Stimulated activated CD8-positive, alpha-beta memory T cell treated with anti-CD3 and anti-CD28 coated beads, Interleukin-2, amount 100 ng/mL, for 48 hours (primary cell): ENCODE results near the gene FRMD6.
"Not testable (repeated sequence)": the region's sequence is repeated elsewhere in the genome, so short reads cannot be mapped to it uniquely, and the experiment has no call there.

Source experiments
- DNase-seq, 2 donors: peaks; one replicate each; pipeline ENCODE4 v3.0.0-alpha.2; 2020; ENCODE audit warnings: low read depth in 2 of 2

The FRMD6 gene

DNA sequence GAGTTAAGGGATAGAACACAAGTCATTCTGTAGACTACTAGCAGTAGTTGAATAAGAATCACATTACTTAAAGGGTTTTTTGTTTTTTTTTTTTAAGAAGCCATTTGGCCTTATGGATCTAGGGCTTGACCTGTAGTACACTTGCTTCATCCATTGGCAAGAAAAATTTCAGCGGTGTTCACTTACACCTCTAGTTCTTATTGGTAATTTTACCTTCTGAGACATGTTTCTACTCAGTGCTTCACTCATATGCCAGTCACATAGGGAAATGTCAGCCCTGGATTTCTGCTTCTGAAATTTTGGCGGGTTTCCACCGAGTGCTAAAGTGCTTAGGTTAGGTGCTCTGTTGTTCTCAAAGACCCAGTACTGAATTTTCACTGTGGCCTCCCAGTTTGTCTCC is 72.9 kb downstream of the FRMD6 start:
- DNase-seq, result no peak

DNA sequence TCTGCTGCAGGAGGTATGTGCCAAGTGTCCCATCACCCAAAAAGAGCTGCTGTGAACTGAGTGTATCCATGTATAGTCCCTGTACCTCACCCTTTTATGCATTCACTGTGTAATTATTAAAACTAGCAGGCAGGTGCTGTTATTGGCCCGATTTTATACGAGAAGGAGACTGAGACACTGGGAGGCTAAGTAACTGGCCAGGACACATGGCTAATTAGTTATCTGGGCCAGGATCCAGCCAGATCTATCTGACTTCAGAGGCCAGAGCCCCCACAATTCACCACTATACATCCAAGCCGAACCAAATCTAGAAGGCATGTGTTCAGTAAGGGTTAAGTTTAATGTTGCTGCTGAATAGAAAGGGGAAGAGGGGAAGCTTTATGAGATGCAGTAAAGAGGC is 73.4 kb downstream of the FRMD6 start:
- no peak for DNase-seq

DNA sequence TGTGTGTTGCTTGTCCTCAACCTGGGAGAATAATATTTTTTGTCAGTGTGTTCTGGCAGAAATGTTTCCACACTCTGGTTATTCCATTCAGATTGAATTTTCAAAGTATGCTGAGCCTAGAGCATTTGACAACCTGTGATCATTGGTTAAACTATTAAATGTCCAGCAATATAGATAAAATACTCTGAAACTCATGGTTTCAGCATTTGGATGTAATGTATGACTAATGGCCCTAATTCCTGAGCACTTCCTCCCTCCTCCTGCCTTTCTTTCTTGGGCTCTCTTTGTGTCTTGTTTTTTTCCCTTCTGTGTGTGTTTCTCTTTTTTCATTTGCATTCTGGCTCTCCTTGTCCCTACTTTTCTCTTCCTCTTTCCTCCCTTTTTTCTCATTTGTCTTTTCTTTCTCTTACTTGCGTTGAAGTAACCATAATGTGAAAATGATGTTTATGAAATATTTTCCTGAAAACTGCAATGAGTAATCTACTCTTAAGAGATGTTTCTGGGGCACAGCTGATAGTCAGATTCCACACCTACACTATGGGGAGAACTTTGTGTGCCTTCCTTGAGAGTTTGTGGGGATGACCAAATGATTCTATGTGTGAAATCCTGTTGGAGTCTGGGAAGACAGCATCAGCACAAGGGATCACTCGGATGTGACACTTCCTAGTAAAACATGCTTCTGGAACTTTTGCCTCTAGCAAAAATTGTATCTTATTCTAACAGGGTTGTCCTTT is 74.6 kb downstream of the FRMD6 start:
- no peak for DNase-seq

DNA sequence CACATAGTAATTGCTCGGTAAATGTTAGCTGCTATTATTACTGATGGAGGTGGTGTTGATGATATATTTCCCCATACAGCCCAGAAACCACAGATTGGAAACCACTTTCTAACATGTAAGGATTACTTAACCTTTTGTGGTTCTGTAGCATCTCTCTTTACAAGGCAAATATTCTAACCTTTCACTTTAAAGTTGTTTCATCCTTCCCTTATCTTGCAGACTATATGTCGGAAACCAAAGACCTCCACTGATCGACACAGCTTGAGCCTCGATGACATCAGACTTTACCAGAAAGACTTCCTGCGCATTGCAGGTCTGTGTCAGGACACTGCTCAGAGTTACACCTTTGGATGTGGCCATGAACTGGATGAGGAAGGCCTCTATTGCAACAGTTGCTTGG is 75.8 kb downstream of the FRMD6 start:
- no peak for DNase-seq

DNA sequence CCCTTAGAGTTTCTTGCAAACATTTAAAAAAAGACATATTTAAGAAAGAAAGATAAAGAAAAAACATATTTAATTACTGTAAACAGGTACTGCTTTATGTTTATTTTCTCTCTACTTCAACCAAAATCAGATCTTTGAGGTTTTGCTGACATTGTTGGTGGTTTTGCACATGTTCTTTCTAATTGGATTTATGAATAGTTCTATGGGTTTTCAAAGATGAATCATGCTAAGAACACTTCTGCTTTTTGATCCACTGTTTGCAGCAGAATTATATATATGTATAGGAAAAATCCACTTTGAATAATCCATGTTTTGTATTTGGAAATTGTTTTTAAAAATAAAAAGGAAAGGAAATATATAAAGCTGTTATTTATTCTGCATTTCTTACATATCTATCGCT is 78.4 kb downstream of the FRMD6 start:
- DNase-seq, result no peak

DNA sequence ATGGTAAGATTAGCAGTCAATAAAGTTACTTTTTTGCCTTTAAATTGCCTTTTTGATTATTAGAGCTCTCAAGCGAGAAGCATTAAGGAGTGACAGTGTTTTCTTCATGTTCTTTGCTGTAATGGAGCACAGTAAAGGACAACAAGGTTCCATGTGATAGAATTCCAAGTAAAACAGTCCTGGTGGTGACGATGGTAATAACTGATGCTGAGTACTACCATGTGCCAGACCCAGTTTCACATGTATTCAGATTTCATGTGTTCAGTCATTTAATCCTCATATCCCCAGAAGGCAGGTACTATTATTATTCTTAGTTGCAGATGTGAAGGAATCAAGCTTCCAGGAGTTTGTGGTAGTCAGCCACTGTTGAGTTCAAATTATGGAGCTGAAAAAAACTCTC is 79.0 kb downstream of the FRMD6 start:
- no peak for DNase-seq

DNA sequence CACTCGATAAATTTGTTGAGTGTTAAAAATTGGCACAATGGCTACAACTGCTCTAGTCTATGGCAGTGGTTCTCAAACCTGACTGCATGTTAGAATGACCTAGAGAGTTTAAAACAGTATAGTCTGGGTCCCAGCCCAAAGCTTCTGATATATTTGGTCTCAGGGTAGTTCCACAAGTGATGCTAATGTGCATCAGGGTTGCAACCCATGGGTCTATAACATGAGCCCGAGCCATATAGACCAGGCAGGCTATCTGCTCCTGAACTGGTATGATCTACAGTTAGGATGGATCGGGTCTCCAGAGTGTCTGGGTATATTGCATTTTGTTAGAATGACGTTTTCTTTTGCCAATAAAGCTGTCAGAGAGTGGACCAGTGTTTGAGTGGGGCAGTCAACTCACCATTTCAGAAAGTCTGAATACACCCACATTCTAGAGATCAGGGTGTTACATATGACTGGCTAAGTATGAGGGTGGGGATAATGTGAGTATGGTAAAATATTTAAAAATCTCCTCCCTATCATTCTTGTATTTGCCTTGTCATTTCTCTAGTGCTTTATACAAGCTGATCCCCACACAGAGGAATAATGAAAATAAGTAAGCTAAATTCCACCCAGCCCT is 80.9 kb downstream of the FRMD6 start:
- DNase-seq, result no peak

DNA sequence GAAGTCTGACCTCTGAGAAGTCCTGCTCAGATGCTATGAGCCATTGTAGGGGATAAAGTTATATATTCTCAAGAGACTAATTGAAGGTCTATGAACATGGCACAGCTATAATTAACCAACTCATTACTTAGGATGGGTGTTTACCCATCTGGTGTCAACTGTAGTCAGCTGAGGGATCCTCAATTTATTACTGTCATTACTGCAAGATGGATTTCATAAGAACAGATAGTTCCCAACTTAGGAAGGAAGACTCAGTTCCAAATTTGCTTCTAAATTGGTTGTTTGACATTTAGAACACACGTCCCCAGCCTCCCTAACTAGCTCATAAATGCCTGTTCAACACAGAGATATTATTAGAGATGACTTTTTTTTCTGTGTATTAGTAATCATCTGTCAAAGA is 81.4 kb downstream of the FRMD6 start:
- no peak for DNase-seq

DNA sequence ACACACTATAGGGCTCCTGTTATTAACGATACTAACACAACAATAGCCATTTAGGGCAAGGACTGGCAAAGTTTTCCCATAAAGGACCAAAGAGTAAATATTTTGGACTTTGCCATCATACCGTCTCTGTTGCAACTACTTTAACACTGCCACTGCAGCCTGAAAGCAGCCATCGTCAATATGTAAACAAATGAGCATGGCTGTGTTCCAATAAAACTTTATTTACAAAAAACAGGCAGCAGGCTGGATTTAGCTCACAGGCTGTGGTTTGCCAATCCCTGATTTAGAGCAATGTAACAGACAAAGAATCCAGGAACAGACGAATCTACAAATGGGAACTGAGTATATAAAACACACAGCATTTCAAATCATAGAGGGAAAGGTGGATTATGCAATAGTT is 84.1 kb downstream of the FRMD6 start:
- DNase-seq, result no peak

DNA sequence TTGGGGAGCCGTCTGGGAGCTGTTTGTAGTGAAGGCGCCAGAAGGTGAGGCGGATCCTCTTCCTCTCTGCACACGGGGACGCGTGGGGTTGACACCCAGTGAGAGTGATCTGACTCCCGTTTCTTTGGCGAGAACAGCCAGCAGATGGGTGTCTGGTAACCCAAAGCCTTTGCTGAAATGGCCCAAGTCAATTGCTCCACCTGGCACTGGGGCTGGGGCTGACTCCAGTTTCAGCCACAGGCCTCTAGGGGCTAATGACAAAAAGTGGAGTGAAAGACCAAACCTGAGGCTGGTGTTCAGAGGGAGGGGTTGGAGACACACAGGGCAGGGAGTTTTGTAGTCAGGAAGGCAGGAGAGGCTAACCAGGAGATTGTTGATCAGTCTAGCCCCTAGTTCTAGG is 87.0 kb downstream of the FRMD6 start:
- no peak for DNase-seq

DNA sequence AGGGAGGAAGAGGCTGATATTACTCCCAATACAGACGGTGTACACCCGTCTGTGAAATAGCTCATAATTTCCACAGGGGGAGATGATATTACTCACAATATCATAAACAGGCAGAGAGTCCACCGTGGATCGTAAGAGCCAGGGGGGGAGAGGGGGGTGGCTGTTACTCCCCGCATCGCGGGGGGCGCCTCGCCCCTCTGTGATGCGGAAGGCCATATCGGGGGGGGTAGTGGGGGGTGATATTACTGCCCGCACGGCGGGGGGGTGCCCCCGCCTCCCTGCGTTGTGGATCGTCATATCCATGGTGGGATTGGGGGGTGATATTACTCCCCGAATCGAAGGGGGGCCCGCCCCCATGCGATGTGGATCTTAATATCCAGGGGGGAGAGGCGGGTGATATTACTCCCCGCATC is 91.9 kb downstream of the FRMD6 start:
- DNase-seq, result no peak

DNA sequence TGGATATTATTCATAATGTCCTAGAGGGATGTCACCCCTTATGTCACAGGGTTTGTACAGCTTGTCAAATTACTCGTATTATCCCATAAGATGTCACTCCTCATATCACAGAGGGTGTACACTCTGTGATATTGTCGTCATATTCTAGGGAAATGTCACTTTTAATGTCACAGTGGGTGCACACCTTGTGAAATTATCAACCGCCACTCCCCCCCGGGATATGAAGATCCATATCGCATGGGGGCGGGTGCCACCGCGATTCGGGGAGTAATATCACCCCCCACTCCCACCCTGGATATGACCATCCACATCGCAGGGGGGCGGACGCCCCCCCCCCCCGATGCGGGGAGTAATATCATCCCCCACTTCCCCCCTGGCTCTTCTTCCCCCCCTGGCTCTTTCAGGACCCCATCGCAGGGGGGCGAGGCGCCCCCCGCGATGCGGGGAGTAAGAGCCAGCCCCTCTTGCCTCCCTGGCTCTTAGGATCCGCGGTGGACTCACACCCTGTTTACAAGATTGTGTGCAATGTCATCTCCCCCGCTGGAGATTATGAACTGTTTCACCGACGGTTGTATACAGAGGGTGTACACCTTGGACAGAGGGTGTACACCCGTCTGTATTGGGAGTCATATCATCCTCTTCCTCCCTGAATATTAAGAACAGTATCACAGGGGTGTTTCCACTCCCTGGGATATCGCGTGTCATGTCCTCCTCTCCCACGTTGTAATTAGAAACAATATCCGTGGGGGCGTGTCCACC is 92.8 kb downstream of the FRMD6 start:
- DNase-seq, result no peak

DNA sequence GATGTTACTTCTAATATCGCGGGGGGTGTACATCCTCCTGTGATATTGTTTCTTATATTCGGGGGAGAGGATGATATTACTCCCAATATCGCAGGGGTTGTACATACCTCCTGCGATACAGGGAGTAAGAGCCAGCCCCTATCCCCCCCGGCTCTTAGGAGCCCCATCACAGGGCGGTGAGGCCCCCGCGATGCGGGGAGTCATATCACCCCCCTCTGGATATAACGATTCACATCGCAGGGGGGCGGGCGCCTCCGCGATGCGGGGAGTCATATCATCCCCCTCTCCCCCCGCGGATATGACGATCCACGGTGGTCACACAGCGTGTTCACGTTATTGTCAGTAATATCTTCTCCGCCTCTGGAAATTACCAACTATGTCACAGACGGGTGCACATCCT is 95.1 kb downstream of the FRMD6 start:
- not testable (repeated sequence) for DNase-seq

DNA sequence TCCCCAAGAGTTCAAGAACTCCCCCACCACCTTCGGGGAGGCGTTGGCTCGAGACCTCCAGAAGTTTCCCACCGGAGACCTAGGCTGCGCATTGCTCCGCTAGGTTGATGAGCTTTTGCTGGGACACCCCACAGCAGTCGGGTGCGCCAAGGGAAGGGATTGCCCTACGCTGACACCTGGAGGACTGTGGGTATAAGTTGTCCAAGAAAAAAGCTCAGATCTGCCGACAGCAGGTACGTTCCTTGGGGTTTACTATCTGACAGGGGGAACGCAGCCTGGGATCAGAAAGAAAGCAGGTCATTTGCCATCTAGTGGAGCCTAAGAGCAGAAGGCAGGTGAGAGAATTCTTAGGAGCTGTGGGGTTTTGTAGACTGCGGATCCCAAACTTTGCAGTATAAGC is 98.8 kb downstream of the FRMD6 start:
- no peak for DNase-seq

DNA sequence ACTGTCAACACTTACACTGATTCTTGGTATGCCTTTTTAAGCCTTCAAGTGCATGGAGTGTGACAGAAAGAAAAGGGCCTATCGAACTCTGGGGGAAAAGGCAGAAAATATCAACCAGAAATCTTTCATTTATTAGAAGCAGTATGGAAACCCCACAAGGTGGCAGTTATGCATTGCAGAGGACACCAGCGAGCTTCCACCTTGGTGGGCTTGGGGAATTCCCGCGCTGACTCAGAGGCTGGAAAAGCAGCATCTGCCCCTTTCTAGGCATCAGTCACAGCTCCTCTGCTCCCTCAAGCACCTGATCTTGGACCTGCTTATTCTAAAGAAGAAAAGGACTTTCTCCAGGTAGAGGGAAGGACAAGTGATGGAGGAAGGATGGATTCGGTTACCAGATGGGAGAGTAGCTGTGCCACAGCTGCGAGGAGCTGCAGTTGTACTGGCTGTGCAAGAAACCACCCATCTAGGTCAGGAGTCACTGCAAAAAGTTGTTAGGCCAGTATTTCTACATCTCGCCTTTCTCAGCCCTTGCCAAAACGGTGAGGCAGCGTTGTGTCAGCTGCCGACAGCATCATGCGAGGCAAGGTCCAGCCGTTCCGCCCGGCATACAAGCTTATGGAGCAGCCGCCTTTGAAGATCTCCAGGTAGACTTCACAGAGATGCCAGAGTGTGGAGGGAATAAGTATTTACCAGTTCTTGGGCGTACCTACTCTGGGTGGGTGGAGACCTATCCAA is 100.1 kb downstream of the FRMD6 start:
- not testable (repeated sequence) for DNase-seq

DNA sequence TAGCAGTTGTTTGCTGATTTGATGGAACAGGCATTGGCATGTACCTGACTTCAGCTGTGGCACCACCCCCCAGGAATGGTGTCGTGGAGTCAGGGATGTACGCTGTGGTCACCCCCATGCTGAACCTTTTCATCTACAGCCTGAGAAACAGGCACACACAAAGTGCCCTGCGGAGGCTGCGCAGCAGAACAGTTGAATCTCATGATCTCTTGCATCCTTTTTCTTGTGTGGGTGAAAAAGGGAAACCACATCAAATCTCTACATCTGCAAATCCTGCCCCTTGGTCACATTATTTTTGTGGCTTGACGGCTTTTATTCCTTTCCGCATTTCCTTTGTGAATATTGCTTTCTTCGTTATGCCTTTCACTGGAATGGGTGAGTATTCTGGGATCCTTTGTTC is 106.0 kb downstream of the FRMD6 start:
- not testable (repeated sequence) for DNase-seq

DNA sequence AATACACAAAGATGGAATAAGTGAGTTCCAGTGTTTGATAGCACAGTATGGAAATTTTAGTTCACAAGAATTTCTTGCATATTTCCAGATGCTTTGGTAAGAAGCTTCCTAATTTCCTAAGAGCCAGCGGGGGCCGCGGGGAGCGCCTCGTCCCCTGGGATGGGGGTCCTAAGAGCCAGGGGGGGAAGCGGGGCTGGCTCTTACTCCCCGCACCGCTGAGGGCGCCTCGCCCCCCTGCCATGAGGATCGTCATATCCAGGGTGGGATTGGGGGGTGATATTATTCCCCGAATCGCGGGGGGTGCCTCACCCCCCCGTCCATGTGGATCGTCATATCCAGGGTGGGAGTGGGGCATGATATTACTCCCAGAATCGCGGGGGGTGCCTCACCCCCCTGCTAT is 108.2 kb downstream of the FRMD6 start:
- no peak for DNase-seq

DNA sequence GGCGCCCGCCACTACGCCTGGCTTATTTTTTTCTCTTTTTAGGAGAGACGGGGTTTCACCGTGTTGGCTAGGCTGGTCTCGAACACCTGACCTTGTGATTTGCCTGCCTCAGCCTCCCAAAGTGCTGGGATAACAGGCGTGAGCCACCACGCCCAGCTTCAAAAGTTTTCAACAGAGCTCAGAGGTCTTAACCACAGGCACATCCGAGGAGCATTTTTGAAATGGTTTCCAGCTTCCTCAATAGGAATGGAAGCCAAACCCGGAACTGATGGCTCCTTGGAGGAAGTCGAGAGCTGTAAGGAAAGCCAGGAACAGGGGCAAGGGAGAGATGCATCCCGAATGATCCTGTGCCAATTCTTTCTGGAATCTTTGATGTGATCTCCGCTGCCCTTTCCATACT is 114.0 kb downstream of the FRMD6 start:
- DNase-seq, result not testable (repeated sequence)

DNA sequence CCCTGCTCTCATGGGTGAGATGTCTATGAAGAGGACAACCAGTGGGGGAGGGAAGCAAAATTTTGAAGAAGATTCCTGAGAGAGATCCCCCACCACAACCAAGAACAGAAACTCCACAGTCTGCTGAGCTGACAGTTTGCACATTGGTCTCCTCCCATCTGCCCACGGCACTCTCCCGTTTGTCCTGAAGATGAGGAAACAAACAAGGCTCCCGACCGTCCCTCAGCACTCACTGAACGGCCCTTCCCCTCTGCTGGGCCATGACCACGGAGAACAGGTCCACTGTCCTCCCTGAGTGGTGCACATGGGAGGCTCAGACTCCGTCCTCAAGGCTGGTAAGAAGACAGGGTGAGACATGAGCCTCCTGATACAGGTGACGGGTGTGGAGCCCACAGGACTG is 114.9 kb downstream of the FRMD6 start:
- DNase-seq, result not testable (repeated sequence)

DNA sequence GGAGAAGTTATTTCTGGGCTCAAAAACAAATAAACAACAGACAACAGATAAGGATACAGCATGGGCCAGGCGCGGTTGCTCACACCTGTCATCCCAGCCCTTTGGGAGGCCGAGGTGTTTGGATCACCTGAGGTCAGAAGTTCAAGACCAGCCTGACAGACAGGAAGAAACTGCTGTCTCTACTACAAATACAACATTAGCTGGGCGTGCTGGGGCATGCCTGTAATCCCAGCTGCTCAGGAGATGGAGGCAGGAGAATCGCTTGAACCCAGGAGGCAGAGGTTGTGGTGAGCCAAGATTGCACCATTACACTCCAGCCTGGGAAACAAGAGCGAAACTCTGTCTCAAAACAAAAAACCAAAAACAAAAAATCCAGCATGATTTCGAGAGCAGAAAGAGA is 117.6 kb downstream of the FRMD6 start:
- DNase-seq, result not testable (repeated sequence)

DNA sequence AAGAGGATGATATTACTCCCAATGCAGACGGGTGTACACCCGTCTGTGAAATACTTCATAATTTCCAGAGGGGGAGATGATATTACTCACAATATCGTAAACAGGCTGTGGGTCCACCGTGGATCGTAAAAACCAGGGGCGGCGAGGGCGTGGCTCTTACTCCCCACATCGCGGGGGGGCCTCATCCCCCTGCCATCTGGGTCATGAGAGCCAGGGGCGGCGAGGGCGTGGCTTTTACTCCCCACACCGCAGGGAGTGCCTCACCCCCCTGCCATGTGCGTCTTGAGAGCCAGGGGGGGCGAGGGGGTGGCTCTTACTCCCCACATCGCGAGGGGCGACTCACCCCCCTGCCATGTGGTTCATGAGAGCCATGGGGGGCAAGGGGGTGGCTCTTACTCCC is 122.5 kb downstream of the FRMD6 start:
- no peak for DNase-seq
